Keratinocyte (primary cell): ENCODE measurements around the gene BACE1-AS. TPM values are rescaled to one million over a fixed set of nuclear protein-coding genes. Genes with fewer than 3 reads are reported as not detected.

ENCODE experiments used
- DNase-seq: peaks from one replicate; pipeline ENCODE4 v3.0.0-alpha.2; 2011; ENCODE audit warnings: low read depth, missing footprints, low spot score
- FAIRE-seq: peaks from 2 replicates; lab custom pipeline; 2011; peaks lifted over from hg19 to GRCh38; lab: Jason Lieb, UNC
- H2AFZ ChIP-seq: 2 replicates; pipeline ENCODE4 v1.6.0; 2012; ENCODE audit warnings: low read length, control low read depth, inconsistent platforms; ENCODE audit not compliant: control insufficient read depth
- H3K27ac ChIP-seq: 2 replicates; pipeline ENCODE4 v1.5.1; 2011; ENCODE audit warnings: low read length; ENCODE audit not compliant: control insufficient read depth, insufficient read depth
- H3K27me3 ChIP-seq: 3 replicates; pipeline ENCODE4 v1.6.0; 2011; ENCODE audit warnings: low read length; ENCODE audit not compliant: control insufficient read depth, insufficient read depth; ENCODE audit errors: extremely low read depth
- H3K36me3 ChIP-seq, 2 experiments: 2 replicates in 1 of 2; 3 replicates in 1 of 2; pipeline ENCODE4 v1.5.1; 2011; ENCODE audit warnings: low read length in 2 of 2, mild to moderate bottlenecking in 1 of 2; ENCODE audit not compliant: control insufficient read depth in 2 of 2, insufficient read depth in 2 of 2; ENCODE audit errors: extremely low read depth in 1 of 2
- H3K4me1 ChIP-seq: 3 replicates; pipeline ENCODE4 v1.5.1; 2011; ENCODE audit warnings: low read length; ENCODE audit not compliant: control insufficient read depth, insufficient read depth; ENCODE audit errors: extremely low read depth
- H3K4me2 ChIP-seq: 3 replicates; pipeline ENCODE4 v1.6.0; 2011; ENCODE audit warnings: low read depth, low read length; ENCODE audit not compliant: control insufficient read depth, insufficient read depth; ENCODE audit errors: extremely low read depth
- H3K4me3 ChIP-seq, 3 experiments: fragments of 200-600 bp in 1 of 3; sonication (generic) in 1 of 3; 2 replicates in 2 of 3; 3 replicates in 1 of 3; pipeline ENCODE4 v1.5.1; 2011 to 2016; ENCODE audit warnings: low read length in 3 of 3, mild to moderate bottlenecking in 3 of 3, control low read depth in 2 of 3, inconsistent platforms in 1 of 3, low read depth in 1 of 3, mixed read lengths in 1 of 3, mixed run types in 1 of 3, moderate library complexity in 1 of 3; ENCODE audit not compliant: control insufficient read depth in 2 of 3, insufficient read depth in 2 of 3; ENCODE audit errors: extremely low read depth in 1 of 3
- H3K79me2 ChIP-seq: 2 replicates; pipeline ENCODE4 v1.6.0; 2012; ENCODE audit warnings: low read length; ENCODE audit not compliant: control insufficient read depth, insufficient read depth
- H3K9ac ChIP-seq: 3 replicates; pipeline ENCODE4 v1.6.0; 2011; ENCODE audit warnings: low read length; ENCODE audit not compliant: control insufficient read depth, insufficient read depth; ENCODE audit errors: extremely low read depth
- H3K9me1 ChIP-seq: 3 replicates; pipeline ENCODE4 v1.6.0; 2011; ENCODE audit warnings: low read length; ENCODE audit not compliant: control insufficient read depth, insufficient read depth; ENCODE audit errors: extremely low read depth
- H3K9me3 ChIP-seq: 2 replicates; pipeline ENCODE4 v1.5.1; 2012; ENCODE audit warnings: low read depth, low read length; ENCODE audit not compliant: control insufficient read depth
- H4K20me1 ChIP-seq: 3 replicates; pipeline ENCODE4 v1.6.0; 2011; ENCODE audit warnings: low read length; ENCODE audit not compliant: control insufficient read depth, insufficient read depth; ENCODE audit errors: extremely low read depth
- CTCF ChIP-seq, 3 experiments: IDR thresholded peaks in 1 of 3; conservative IDR thresholded peaks in 1 of 3; optimal IDR thresholded peaks in 1 of 3; 2 replicates in 2 of 3; 3 replicates in 1 of 3; pipeline versions ENCODE3 to v1.5.1; 2011; ENCODE audit warnings: low read length in 3 of 3, mild to moderate bottlenecking in 3 of 3, moderate library complexity in 2 of 3, control low read depth in 1 of 3, inconsistent platforms in 1 of 3; ENCODE audit not compliant: insufficient read depth in 2 of 3; ENCODE audit errors: extremely low read depth in 1 of 3
- EZH2 ChIP-seq: IDR thresholded peaks from one replicate; pipeline ENCODE4 v1.6.1; 2012; ENCODE audit warnings: inconsistent platforms, mild to moderate bottlenecking, low read length, moderate library complexity
- dilution Hi-C: fragments of 300-500 bp; cut with MboI; formaldehyde crosslinking; loops from one replicate; pipeline ENCODE4 v1.7.0; 2020; ENCODE audit warnings: low sequenced_read_pairs; ENCODE audit not compliant: extremely low pct_ligation_motif_present
- polyA plus RNA-seq, 5 experiments: library from polyadenylated mRNA; depleted of rRNA in 3 of 5; stranded (reverse) in 3 of 5; stranded (forward) in 1 of 5; unstranded in 1 of 5; fragments of >200 nt; gene quantifications; 1 replicate in 1 of 5; 2 replicates in 3 of 5; 3 replicates in 1 of 5; pipeline versions ENCODE4 v1.2.1 to v1.2.3, GENCODE V29; 2011 to 2012; ENCODE audit warnings: missing spikeins in 2 of 5, low read depth in 1 of 5, low replicate concordance in 1 of 5

The BACE1-AS gene
- polyA plus RNA-seq, 1 donor (not counting 4 experiments of a cell fraction or from before 2014, with no cell fraction given), result 2.2 TPM

- FAIRE-seq (no peak), DNase-seq (no peak)
- Histone ChIP-seq H3K27ac (no peak overlapping the region), H4K20me1 (peaks cover 2% of the 10 kb centered on the region), H3K79me2 (no peaks in the 10 kb centered on the region), H3K4me1 (peaks cover 17% of the 10 kb centered on the region), H3K9me1 (no peaks in the 10 kb centered on the region), H3K4me3 (no peak overlapping the region), H3K4me2 (no peak overlapping the region), H3K9ac (no peak overlapping the region), H2AFZ (no peak overlapping the region), H3K9me3 (peaks cover 2% of the 10 kb centered on the region), H3K36me3 (peaks cover 4 to 5% of the 10 kb centered on the region in 2 experiments), H3K27me3 (no peaks in the 10 kb centered on the region)
- dilution Hi-C loops, result no loop called here
- TF ChIP-seq CTCF (optimal IDR thresholded peaks at IDR 0.05 in 1 of 3, IDR thresholded peaks at IDR 0.05 in 1 of 3, conservative IDR thresholded peaks at IDR 0.05 in 1 of 3; ENCODE audit: extremely low read depth in 1 of 3, insufficient read depth in 2 of 3, low read length in 3 of 3) (no peak), EZH2 (no peak)
These were observed 12.8 kb upstream of the BACE1-AS start for GRCh38 chr11:117278347-117278746.

- no peaks in the 10 kb centered on the region for H3K79me2 ChIP-seq
- no peak overlapping the region for H3K9ac ChIP-seq
- no peaks in the 10 kb centered on the region for H3K9me3 ChIP-seq
- H3K27me3 ChIP-seq, result no peaks in the 10 kb centered on the region
- H2AFZ ChIP-seq, result no peak overlapping the region
- FAIRE-seq (no peak), DNase-seq (no peak)
- TF ChIP-seq EZH2 (no peak), CTCF (optimal IDR thresholded peaks at IDR 0.05 in 1 of 3, IDR thresholded peaks at IDR 0.05 in 1 of 3, conservative IDR thresholded peaks at IDR 0.05 in 1 of 3; ENCODE audit: extremely low read depth in 1 of 3, insufficient read depth in 2 of 3, low read length in 3 of 3) (no peak)
- H3K27ac ChIP-seq, result no peak overlapping the region
- peaks cover 2% of the 10 kb centered on the region for H4K20me1 ChIP-seq
- H3K4me2 ChIP-seq, result no peak overlapping the region
- dilution Hi-C loops, result no loop called here
- peaks cover 4 to 5% of the 10 kb centered on the region in 2 experiments for H3K36me3 ChIP-seq
- no peaks in the 10 kb centered on the region for H3K9me1 ChIP-seq
- peaks cover 17% of the 10 kb centered on the region for H3K4me1 ChIP-seq
- H3K4me3 ChIP-seq, result no peak overlapping the region
These were observed 11.3 kb upstream of the BACE1-AS start for GRCh38 chr11:117279711-117280376.
